OCI-LY7 (cell line): ENCODE data around the gene NAGS. TPM values are rescaled to one million over a fixed set of nuclear protein-coding genes. Genes with fewer than 3 reads are reported as not detected.
"Not testable (repeated sequence)": the region's sequence is repeated elsewhere in the genome, so short reads cannot be mapped to it uniquely, and the experiment has no call there.

Source experiments
- BruUV-seq: library from RNA; stranded (reverse); fragments of 400-500 nt; replicated peaks from 2 replicates; lab custom pipeline; 2021; lab: Mats Ljungman, UMichigan
- CTCF ChIA-PET: fragments of 300-600 bp; sonication (Branson Sonifier 250); formaldehyde crosslinking; loops from one replicate; lab custom pipeline; 2022; ENCODE audit warnings: antibody characterized with exemption; ENCODE audit not compliant: unreplicated experiment; lab: Charles Lee
- POLR2A ChIA-PET: fragments of 300-600 bp; sonication (Branson Sonifier 250); formaldehyde crosslinking; loops from one replicate; lab custom pipeline; 2022; ENCODE audit warnings: antibody characterized with exemption; lab: Charles Lee
- DNase-seq: peaks from one replicate; pipeline ENCODE4 v3.0.0-alpha.2; 2015; ENCODE audit warnings: low spot score
- H2AFZ ChIP-seq: fragments of 200-600 bp; sonication (generic), shearing (Covaris generic); 2 replicates; pipeline ENCODE4 v1.6.1; 2014; ENCODE audit warnings: mild to moderate bottlenecking, antibody characterized with exemption, low read length, moderate library complexity
- H3K27ac ChIP-seq: fragments of 200-600 bp; sonication (generic); 2 replicates; pipeline ENCODE4 v1.5.1; 2014; ENCODE audit warnings: mixed run types, low read depth, mild to moderate bottlenecking, moderate library complexity, low read length, inconsistent platforms; ENCODE audit not compliant: poor library complexity, severe bottlenecking
- H3K36me3 ChIP-seq: fragments of 200-600 bp; sonication (generic); 2 replicates; pipeline ENCODE4 v1.6.1; 2014; ENCODE audit warnings: mild to moderate bottlenecking, antibody characterized with exemption, low read length, moderate library complexity, mixed read lengths; ENCODE audit not compliant: insufficient read depth
- H3K4me1 ChIP-seq: fragments of 200-600 bp; sonication (generic); 2 replicates; pipeline ENCODE4 v1.5.1; 2014; ENCODE audit warnings: mild to moderate bottlenecking, low read length; ENCODE audit not compliant: insufficient read depth, poor library complexity, severe bottlenecking
- H3K4me2 ChIP-seq: fragments of 200-600 bp; sonication (generic); 2 replicates; pipeline ENCODE4 v1.6.1; 2014; ENCODE audit warnings: mild to moderate bottlenecking, low read length
- H3K4me3 ChIP-seq: fragments of 200-600 bp; sonication (generic); 2 replicates; pipeline ENCODE4 v1.5.1; 2014; ENCODE audit warnings: mild to moderate bottlenecking, low read depth, low read length; ENCODE audit not compliant: poor library complexity, severe bottlenecking
- H3K79me2 ChIP-seq: fragments of 200-600 bp; sonication (generic); 2 replicates; pipeline ENCODE4 v1.6.1; 2016; ENCODE audit warnings: low read depth, mild to moderate bottlenecking, low read length, moderate library complexity, mixed read lengths; ENCODE audit not compliant: insufficient read depth
- H3K9me2 ChIP-seq: fragments of 200-600 bp; sonication (generic); 2 replicates; pipeline ENCODE4 v1.6.1; 2016; ENCODE audit warnings: mild to moderate bottlenecking, low read length, mixed read lengths; ENCODE audit not compliant: insufficient read depth
- H3K9me3 ChIP-seq: fragments of 200-600 bp; sonication (generic); 2 replicates; pipeline ENCODE4 v1.6.1; 2014; ENCODE audit warnings: mild to moderate bottlenecking, mixed run types, low read length, mixed read lengths
- H4K20me1 ChIP-seq: fragments of 200-600 bp; sonication (generic); 2 replicates; pipeline ENCODE4 v1.6.1; 2014; ENCODE audit warnings: mild to moderate bottlenecking, antibody characterized with exemption, low read length, moderate library complexity, mixed read lengths; ENCODE audit not compliant: insufficient read depth
- CTCF ChIP-seq: fragments of 200-600 bp; sonication (generic); conservative IDR thresholded peaks from 2 replicates; pipeline ENCODE4 v1.5.1; 2014; ENCODE audit warnings: mild to moderate bottlenecking, antibody characterized with exemption, low read length, moderate library complexity, mixed read lengths
- EZH2phosphoT487 ChIP-seq: fragments of 200-600 bp; sonication (generic); IDR thresholded peaks from 2 replicates; pipeline ENCODE4 v1.6.1; 2018; ENCODE audit warnings: low read depth, borderline replicate concordance, mild to moderate bottlenecking, mixed run types, antibody characterized with exemption, low read length, moderate library complexity, mixed read lengths
- intact Hi-C: fragments of 100-400 bp; cut with micrococcal nuclease; formaldehyde crosslinking; loops from one replicate; pipeline ENCODE4 v1.10.0; 2022; ENCODE audit not compliant: unreplicated experiment
- total RNA-seq, 2 experiments: library from RNA; depleted of rRNA in 1 of 2; stranded (reverse); fragments of >200 nt in 1 of 2; shearing (Covaris generic) in 1 of 2; gene quantifications; 2 replicates each; pipeline ENCODE4 v1.2.3, GENCODE V29; 2014 to 2022

The NAGS gene
- total RNA-seq, 2 experiments from 2014 or later: 0.32 to 1.5 TPM

DNA sequence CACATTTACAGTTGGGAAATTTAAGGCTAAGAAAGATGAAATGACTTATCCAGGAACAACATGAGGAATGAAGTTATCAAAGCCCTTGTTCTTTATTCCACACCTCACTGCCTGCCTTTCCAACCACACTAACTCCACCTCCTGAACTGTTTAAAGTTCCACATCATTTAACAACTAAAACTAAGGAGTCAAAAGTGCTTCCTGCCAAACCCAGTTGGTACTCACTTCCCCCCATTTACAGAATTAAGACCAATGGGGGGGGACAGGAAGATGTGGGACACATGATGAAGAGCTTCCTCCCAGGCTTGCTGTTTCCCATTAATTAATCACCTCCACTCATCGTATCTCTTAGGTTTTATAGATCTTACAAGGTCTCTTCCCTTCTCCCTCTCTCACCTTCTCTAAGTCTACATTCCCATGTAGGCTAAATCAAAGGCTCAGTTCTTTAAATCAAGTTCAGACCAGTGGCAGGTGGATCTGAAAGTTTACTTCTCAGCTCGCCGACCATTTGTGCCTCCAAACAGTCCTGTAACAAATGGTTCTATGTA lies 29.5 kb downstream of the NAGS start:
- DNase-seq: no peak
- Histone ChIP-seq H2AFZ (no peak overlapping the region), H3K27ac (no peak overlapping the region), H3K4me2 (no peak overlapping the region), H3K9me3 (no peaks in the 10 kb centered on the region), H3K4me1 (peaks cover 5% of the 10 kb centered on the region), H3K4me3 (no peak overlapping the region), H3K36me3 (peaks cover 67% of the 10 kb centered on the region), H4K20me1 (no peaks in the 10 kb centered on the region), H3K79me2 (no peaks in the 10 kb centered on the region), H3K9me2 (no peaks in the 10 kb centered on the region)
- ChIA-PET POLR2A (no interaction called here), CTCF (no interaction called here)
- no TSS peak for BruUV-seq
- intact Hi-C loops: no loop called here
- TF ChIP-seq CTCF (no peak), EZH2phosphoT487 (no peak)

GRCh38 chr17:44034688-44035087 lies 30.3 kb downstream of the NAGS start:
- H3K9me3 ChIP-seq, CTCF ChIA-PET, BruUV-seq, H3K27ac ChIP-seq, intact Hi-C loops, H2AFZ ChIP-seq, H3K4me3 ChIP-seq, H3K4me2 ChIP-seq, H3K79me2 ChIP-seq, H3K4me1 ChIP-seq, POLR2A ChIA-PET, DNase-seq, H4K20me1 ChIP-seq, H3K9me2 ChIP-seq: not testable (repeated sequence)
- H3K36me3 ChIP-seq: peaks cover 71% of the 10 kb centered on the region

DNA sequence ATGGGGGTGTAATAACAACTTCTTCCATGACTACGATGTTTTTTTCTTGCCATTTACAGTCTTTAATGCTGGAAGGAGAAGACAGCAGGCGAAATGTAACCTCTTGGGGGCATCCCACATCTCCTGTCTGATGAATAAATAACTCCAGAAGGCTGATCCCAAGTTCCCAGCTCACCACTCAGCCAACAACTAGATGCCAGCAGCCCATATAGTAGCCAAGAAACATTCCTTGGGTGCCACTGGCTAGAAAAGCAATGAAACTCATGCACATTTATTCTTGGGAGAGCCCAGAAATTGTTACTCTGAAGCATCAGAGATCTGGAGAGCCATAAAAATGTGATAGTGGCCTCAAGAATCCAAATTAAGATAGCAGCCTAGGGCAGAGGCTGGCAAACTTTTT lies 33.0 kb downstream of the NAGS start:
- no peak overlapping the region for H3K27ac ChIP-seq
- no TSS peak for BruUV-seq
- H2AFZ ChIP-seq: no peak overlapping the region
- peaks cover 5% of the 10 kb centered on the region for H3K4me1 ChIP-seq
- intact Hi-C loops: no loop called here
- ChIA-PET CTCF (no interaction called here), POLR2A (no interaction called here)
- DNase-seq: no peak
- H3K4me3 ChIP-seq: no peak overlapping the region
- H3K36me3 ChIP-seq: peaks cover 72% of the 10 kb centered on the region
- no peaks in the 10 kb centered on the region for H3K9me2 ChIP-seq
- H3K4me2 ChIP-seq: no peak overlapping the region
- peaks cover 20% of the 10 kb centered on the region; the same call in 1 of the 2 replicates for H3K79me2 ChIP-seq
- H4K20me1 ChIP-seq: 0 out of 2 replicates have a peak, but pooled peaks cover 5% of the 10 kb centered on the region
- no peaks in the 10 kb centered on the region for H3K9me3 ChIP-seq
- TF ChIP-seq CTCF (no peak), EZH2phosphoT487 (no peak)
